Heart right ventricle (tissue), 16 donors: ENCODE measurements around the gene SPEM3. TPM values are rescaled to one million over a fixed set of nuclear protein-coding genes. Genes with fewer than 3 reads are reported as not detected.

Source experiments
- ATAC-seq, 8 donors: fragments of 200-7000 bp; cut with Tn5 transposase; one replicate each; pipeline ENCODE4 v1.9.1; 2020; ENCODE audit warnings: mild to moderate bottlenecking in 8 of 8, moderate library complexity in 8 of 8, moderate number of reproducible peaks in 1 of 8
- DNase-seq, 2 donors: peaks; one replicate each; pipeline ENCODE4 v3.0.0-alpha.2; 2020
- H3K27ac ChIP-seq, 10 donors: fragments of 200-600 bp; sonication (generic) in 2 of 10; one replicate each; pipeline versions ENCODE4 v1.5.0 to v1.8.0; 2020 to 2022; ENCODE audit warnings: mild to moderate bottlenecking in 3 of 10
- H3K27me3 ChIP-seq, 7 donors: fragments of 200-600 bp; one replicate each; pipeline ENCODE4 v1.8.0; 2021 to 2022; ENCODE audit warnings: mild to moderate bottlenecking in 2 of 7
- H3K36me3 ChIP-seq, 9 donors: fragments of 200-600 bp; sonication (generic) in 1 of 9; one replicate each; pipeline versions ENCODE4 v1.5.0 to v1.8.0; 2020 to 2022; ENCODE audit warnings: mild to moderate bottlenecking in 2 of 9
- H3K4me1 ChIP-seq, 9 donors: fragments of 200-600 bp; sonication (generic) in 1 of 9; one replicate each; pipeline versions ENCODE4 v1.5.0 to v1.8.0; 2020 to 2022; ENCODE audit warnings: mild to moderate bottlenecking in 4 of 9
- H3K4me3 ChIP-seq, 10 donors: fragments of 200-600 bp; sonication (generic) in 2 of 10; one replicate each; pipeline versions ENCODE4 v1.5.0 to v1.8.0; 2020 to 2022; ENCODE audit warnings: mild to moderate bottlenecking in 7 of 10, moderate library complexity in 2 of 10
- H3K9me3 ChIP-seq, 11 donors: fragments of 200-600 bp in 10 of 11; sonication (generic) in 2 of 11; one replicate each; pipeline versions ENCODE4 v1.5.0 to v1.8.0; 2013 to 2022; ENCODE audit warnings: mild to moderate bottlenecking in 2 of 11, control low read depth in 1 of 11, moderate library complexity in 1 of 11
- CTCF ChIP-seq, 9 donors: fragments of 200-600 bp; sonication (generic) in 2 of 9; IDR thresholded peaks; one replicate each; pipeline versions ENCODE4 v1.5.0 to v1.8.0; 2021 to 2022; ENCODE audit warnings: antibody characterized with exemption in 9 of 9, mild to moderate bottlenecking in 5 of 9, moderate library complexity in 1 of 9
- WGBS, 2 donors: extraction: QIAGEN DNeasy Blood & Tissue Kit; methylation state at CpG; one replicate each; pipeline ENCODE4 v1.1.7; 2013; ENCODE audit warnings: inconsistent platforms in 1 of 2; 5-methylcytosine and 5-hydroxymethylcytosine counted together
- intact Hi-C, 10 donors: fragments of 100-400 bp; cut with DNase I; formaldehyde crosslinking; loops; one replicate each; pipeline versions ENCODE4 v1.11.1 to v1.14.2; 2022
- polyA plus RNA-seq, 2 donors: library from polyadenylated mRNA; stranded (reverse); fragments of 200-250 nt; gene quantifications; one replicate each; pipeline ENCODE4 v1.2.3, GENCODE V29; 2013
- total RNA-seq, 10 donors: library from RNA; stranded (reverse); fragmentation: NEBNext Ultra II Directional in 3 of 10; extraction: Animal tissue kit (Norgen Biotek cat#: 25700) in 3 of 10; gene quantifications; one replicate each; pipeline versions ENCODE4 v1.2.1 to v1.2.4, GENCODE V29; 2021 to 2023
- donor health status: Arrhythmogenic right ventricular cardiomyopathy.
- donor health status: ischemic (EF 13 %, LVEDD 7.1; RV severe dilation, severe dysfunction).
- donor health status: healthy with polysubstance abuse.
- donor health status: DM: no; HTN: yes; CAD: no.
- donor health status: DM: no; HTN: no; CAD: no.
- donor health status: ischemic (EF 25% LVEDD 6.9; RV normal size, moderate dysfunction).
- donor health status: ischemic (EF 25% LVEDD 5.7; RV mildly dilated, moderate dysfunction).
- donor health status: healthy.
- donor health status: DM: yes; HTN: yes; CAD: no.
- donor health status: Ischemic cardiomyopathy.
- donor health status: ischemic (EF 35%, LVEDD 5.7; RV mildly dilated, moderate dysfunction).
- donor health status: nonischemic (EF 11% LVEDD 7.7; RV severe dilation, severe dysfunction).
- donor health status: DM: yes; HTN: yes; CAD: no.
- donor health status: PGD.
- donor health status: ischemic (EF 29% LVEDD 5.4; RV normal size, mild dysfunction).
- donor health status: nonischemic (EF 23%, LVEDD 6.1; RV moderate dilation, normal function).

Gene SPEM3
- total and polyA plus RNA-seq, 12 donors, result not detected

- no peak overlapping the region for H3K4me3 ChIP-seq
- 95% methylated on average over 9 to 10 of the region's 10 CpGs for WGBS, 2 donors
- peaks cover 0 to 9% (median 0%) of the 10 kb centered on the region in 7 donors for H3K27me3 ChIP-seq
- H3K36me3 ChIP-seq, result peaks cover 0 to 60% (median 10%) of the 10 kb centered on the region in 9 donors
- no peak for DNase-seq
- no peak for ATAC-seq
- intact Hi-C loops, result no loop called here
- H3K4me1 ChIP-seq, result peaks cover 1 to 31% (median 17%) of the 10 kb centered on the region in 9 donors
- H3K27ac ChIP-seq, result no peak overlapping the region
- no peaks in the 10 kb centered on the region for H3K9me3 ChIP-seq
- no peak for TF ChIP-seq CTCF (IDR thresholded peaks at IDR 0.05)
These were observed 39.8 kb upstream of the SPEM3 start for GRCh38 chr17:7388856-7389255.

DNA sequence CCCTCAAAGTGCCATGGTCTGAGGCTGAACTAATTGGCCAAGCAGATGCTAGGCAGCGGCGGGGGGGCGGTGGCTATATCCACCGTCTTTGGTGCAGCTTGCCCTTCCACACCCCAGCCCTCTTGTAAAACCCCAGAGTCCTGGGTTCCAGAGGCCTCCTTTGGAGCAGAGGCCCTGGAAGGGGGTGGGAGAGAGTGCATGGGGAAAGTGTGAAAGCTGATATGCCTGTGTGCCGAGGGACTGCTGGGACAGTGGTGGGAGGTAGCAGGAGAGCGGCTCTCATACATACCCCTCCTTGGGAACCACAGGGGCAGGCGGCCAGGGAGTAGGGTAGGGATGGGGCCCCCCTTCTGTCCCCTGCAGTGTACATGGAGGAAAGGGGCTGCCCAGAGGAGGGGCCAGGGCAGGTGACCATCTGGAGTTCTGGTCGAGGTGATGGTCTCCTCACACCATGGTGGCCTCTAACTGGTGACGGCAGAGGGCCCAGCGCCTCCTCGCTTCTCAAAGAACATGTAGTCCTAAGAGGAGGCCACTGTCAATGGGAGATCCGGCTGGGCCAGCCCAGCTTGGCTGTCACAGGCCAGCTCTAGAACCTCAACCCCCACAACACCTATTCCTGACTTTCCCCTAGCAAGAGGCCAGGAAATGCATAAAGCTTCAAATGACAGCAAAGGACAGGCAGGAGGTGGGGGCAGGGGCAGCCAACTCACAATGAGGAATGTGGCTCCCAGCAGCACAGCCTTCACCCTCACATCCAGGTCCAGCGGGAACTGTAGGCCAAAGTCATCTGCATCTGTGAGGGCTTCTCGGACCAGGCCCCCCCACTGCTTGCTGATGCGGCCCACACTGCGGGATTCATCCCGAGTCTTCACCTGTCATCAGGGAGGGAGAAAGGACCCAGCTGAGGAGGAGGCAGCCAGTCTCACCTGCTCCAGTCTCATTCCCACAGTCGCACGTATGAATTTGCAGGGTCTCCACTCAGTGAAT lies 38.4 kb upstream of the SPEM3 start:
- TF ChIP-seq CTCF (IDR thresholded peaks at IDR 0.05), result no peak
- WGBS, 2 donors, result 86 to 87% methylated on average over 19 of the region's 19 CpGs
- DNase-seq, result no peak
- intact Hi-C loops, result loop anchor here in 4 of 10 donors (5.0 kb wide), 2 partner anchors 33 to 38 kb away; partner anchors contain the start of genes KCTD11 (in 2 of the 4) and TMEM95 (in 2 of the 4)
- Histone ChIP-seq H3K4me1 (peaks cover 0 to 30% (median 18%) of the 10 kb centered on the region in 9 donors), H3K27ac (no peak overlapping the region), H3K27me3 (no peaks in the 10 kb centered on the region), H3K36me3 (peaks cover 0 to 60% (median 10%) of the 10 kb centered on the region in 9 donors), H3K9me3 (no peaks in the 10 kb centered on the region), H3K4me3 (no peak overlapping the region)
- no peak for ATAC-seq

DNA sequence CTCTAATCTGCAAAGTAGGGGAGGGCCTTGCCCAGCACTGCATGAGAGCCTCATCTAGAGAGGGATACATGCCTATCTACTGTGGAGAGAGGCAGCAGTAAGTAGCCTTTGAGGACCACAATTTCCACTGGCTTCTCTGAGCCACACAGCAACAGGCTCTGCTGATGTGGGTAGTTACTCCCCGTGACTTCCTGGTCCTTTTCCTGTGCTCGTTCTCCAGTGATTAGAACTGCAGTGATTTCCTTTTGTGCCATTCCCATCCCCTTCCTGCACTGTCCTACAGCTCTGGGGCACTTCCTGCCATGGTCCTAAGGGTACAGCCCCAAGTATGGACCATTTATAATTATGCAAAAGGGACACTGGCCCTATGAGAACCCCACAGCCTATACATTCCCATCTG lies 37.4 kb upstream of the SPEM3 start:
- Histone ChIP-seq H3K4me1 (peaks cover 0 to 34% (median 22%) of the 10 kb centered on the region in 9 donors), H3K4me3 (no peak overlapping the region), H3K27ac (peak overlapping the region in 5 of 10 donors; percentile 7 to 44 (median 23)), H3K9me3 (no peaks in the 10 kb centered on the region), H3K27me3 (no peaks in the 10 kb centered on the region), H3K36me3 (peaks cover 0 to 60% (median 10%) of the 10 kb centered on the region in 9 donors)
- DNase-seq, result no peak
- 50 to 75% methylated on average over 2 of the region's 2 CpGs for WGBS, 2 donors
- no peak for TF ChIP-seq CTCF (IDR thresholded peaks at IDR 0.05)
- intact Hi-C loops, result loop anchor here in 4 of 10 donors (5.0 kb wide), 2 partner anchors 34 to 39 kb away; partner anchors contain the start of genes KCTD11 (in 2 of the 4) and TMEM95 (in 2 of the 4)
- no peak for ATAC-seq
